Gastrocnemius medialis (tissue), 4 donors: Measurements from ENCODE around the gene LPIN1. TPM values are rescaled to one million over a fixed set of nuclear protein-coding genes. Genes with fewer than 3 reads are reported as not detected.

Experiments used
- ATAC-seq, 2 donors: fragments of 150-250 bp; one replicate each; pipeline ENCODE4 v1.9.1; 2016
- DNase-seq, 2 donors: peaks; one replicate each; pipeline ENCODE4 v3.0.0-alpha.2; 2019
- H3K27ac ChIP-seq, 4 donors: fragments of 200-600 bp; sonication (generic); 1 replicate in 1 of 4; 2 replicates in 3 of 4; pipeline ENCODE4 v1.5.1; 2016 to 2018; ENCODE audit warnings: mild to moderate bottlenecking in 2 of 4, moderate library complexity in 1 of 4
- H3K27me3 ChIP-seq, 3 donors: fragments of 200-600 bp; sonication (generic) in 2 of 3; 1 replicate in 1 of 3; 2 replicates in 2 of 3; pipeline versions ENCODE4 v1.5.1 to v1.6.0; 2016 to 2019; ENCODE audit warnings: mild to moderate bottlenecking in 1 of 3, moderate library complexity in 1 of 3
- H3K36me3 ChIP-seq, 2 donors: fragments of 200-600 bp; sonication (generic) in 1 of 2; one replicate each; pipeline ENCODE4 v1.5.1; 2017 to 2018
- H3K4me1 ChIP-seq, 2 donors: fragments of 200-600 bp; sonication (generic) in 1 of 2; one replicate each; pipeline ENCODE4 v1.5.1; 2016 to 2017; ENCODE audit warnings: mild to moderate bottlenecking in 2 of 2
- H3K4me3 ChIP-seq, 4 donors: fragments of 200-600 bp; sonication (generic) in 3 of 4; 1 replicate in 1 of 4; 2 replicates in 3 of 4; pipeline ENCODE4 v1.5.1; 2016 to 2019; ENCODE audit warnings: mild to moderate bottlenecking in 2 of 4
- H3K9me3 ChIP-seq, 3 donors: fragments of 200-600 bp; sonication (generic) in 2 of 3; 1 replicate in 1 of 3; 2 replicates in 2 of 3; pipeline ENCODE4 v1.5.1; 2016 to 2019
- CTCF ChIP-seq, 5 experiments: fragments of 450-650 bp in 3 of 5; fragments of 200-600 bp in 2 of 5; sonication (generic) in 2 of 5; IDR thresholded peaks in 4 of 5; conservative IDR thresholded peaks in 1 of 5; 1 replicate in 4 of 5; 2 replicates in 1 of 5; pipeline ENCODE4 v1.5.1; 2016 to 2019; ENCODE audit warnings: antibody characterized with exemption in 5 of 5, mild to moderate bottlenecking in 3 of 5, moderate library complexity in 3 of 5
- POLR2A ChIP-seq, 2 donors: fragments of 450-650 bp; IDR thresholded peaks; one replicate each; pipeline ENCODE4 v1.6.1; 2017; ENCODE audit warnings: antibody characterized with exemption in 2 of 2, mild to moderate bottlenecking in 2 of 2, moderate library complexity in 2 of 2
- in situ Hi-C, 4 donors: fragments of 200-750 bp; cut with MboI; loops; one replicate each; pipeline versions ENCODE4 v1.15.0 to v1.8.0; 2017; ENCODE audit warnings: low sequenced_read_pairs in 4 of 4
- intact Hi-C: fragments of 100-400 bp; cut with DNase I; formaldehyde crosslinking; loops from one replicate; pipeline ENCODE4 v1.15.1; 2023; ENCODE audit warnings: low total_unique reads
- total RNA-seq, 4 donors: library from RNA; depleted of rRNA; stranded (reverse); fragments of >200 nt; gene quantifications; one replicate each; pipeline versions ENCODE4 v1.1.0 to v1.2.3, GENCODE V29; 2016

Gene LPIN1
- total RNA-seq, 4 donors from 2014 or later, result 292 to 606 (median 472) TPM

- peaks cover 3 to 46% of the 10 kb centered on the region in 2 donors for H3K36me3 ChIP-seq
- peak overlapping the region in 3 of 4 donors; percentile 19 to 35 (median 34) for H3K27ac ChIP-seq
- H3K4me3 ChIP-seq, result no peak overlapping the region
- H3K4me1 ChIP-seq, result peaks cover 21 to 56% of the 10 kb centered on the region in 2 donors
- intact Hi-C loops, result no loop called here
- DNase-seq, result no peak
- peak in 1 of 2 donors; percentile 62 for ATAC-seq
- no peaks in the 10 kb centered on the region for H3K27me3 ChIP-seq
- TF ChIP-seq POLR2A (IDR thresholded peaks at IDR 0.05), result no peak
- TF ChIP-seq CTCF (IDR thresholded peaks at IDR 0.05 in 4 of 5, conservative IDR thresholded peaks at IDR 0.05 in 1 of 5), result no peak
- no peaks in the 10 kb centered on the region for H3K9me3 ChIP-seq
- in situ Hi-C loops, result no loop called here
Measured at GRCh38 chr2:11764359-11764758, 17.9 kb downstream of the LPIN1 start.

GRCh38 chr2:11764920-11765319, 18.5 kb downstream of the LPIN1 start:
- no peak for ATAC-seq
- H3K4me3 ChIP-seq, result no peak overlapping the region
- H3K9me3 ChIP-seq, result no peaks in the 10 kb centered on the region
- in situ Hi-C loops, result no loop called here
- TF ChIP-seq CTCF (IDR thresholded peaks at IDR 0.05 in 4 of 5, conservative IDR thresholded peaks at IDR 0.05 in 1 of 5), result no peak
- TF ChIP-seq POLR2A (IDR thresholded peaks at IDR 0.05), result no peak
- H3K27ac ChIP-seq, result peak overlapping the region in 2 of 4 donors; percentile 19 to 35
- peaks cover 3 to 52% of the 10 kb centered on the region in 2 donors for H3K36me3 ChIP-seq
- no peak for DNase-seq
- H3K4me1 ChIP-seq, result peaks cover 21 to 56% of the 10 kb centered on the region in 2 donors
- H3K27me3 ChIP-seq, result no peaks in the 10 kb centered on the region
- intact Hi-C loops, result no loop called here

- in situ Hi-C loops (no loop called here), intact Hi-C loops (no loop called here)
- Histone ChIP-seq H3K27ac (peak overlapping the region in 1 of 4 donors; percentile 19), H3K27me3 (no peaks in the 10 kb centered on the region), H3K9me3 (no peaks in the 10 kb centered on the region), H3K4me3 (no peak overlapping the region), H3K4me1 (peaks cover 21 to 53% of the 10 kb centered on the region in 2 donors), H3K36me3 (peaks cover 3 to 58% of the 10 kb centered on the region in 2 donors)
- TF ChIP-seq POLR2A (IDR thresholded peaks at IDR 0.05) (no peak), CTCF (IDR thresholded peaks at IDR 0.05 in 4 of 5, conservative IDR thresholded peaks at IDR 0.05 in 1 of 5) (no peak)
- ATAC-seq, result no peak
- DNase-seq, result no peak
Measured at GRCh38 chr2:11765501-11765900, 19.1 kb downstream of the LPIN1 start.

- peak overlapping the region in 1 of 4 donors; percentile 41 for H3K27ac ChIP-seq
- H3K27me3 ChIP-seq, result no peaks in the 10 kb centered on the region
- peaks cover 3 to 63% of the 10 kb centered on the region in 2 donors for H3K36me3 ChIP-seq
- in situ Hi-C loops, result no loop called here
- DNase-seq (no peak), ATAC-seq (no peak)
- peaks cover 19 to 49% of the 10 kb centered on the region in 2 donors for H3K4me1 ChIP-seq
- H3K9me3 ChIP-seq, result no peaks in the 10 kb centered on the region
- H3K4me3 ChIP-seq, result no peak overlapping the region
- TF ChIP-seq CTCF (IDR thresholded peaks at IDR 0.05 in 4 of 5, conservative IDR thresholded peaks at IDR 0.05 in 1 of 5) (no peak), POLR2A (IDR thresholded peaks at IDR 0.05) (no peak)
- intact Hi-C loops, result no loop called here
Measured at GRCh38 chr2:11766016-11766415, 19.6 kb downstream of the LPIN1 start.

GRCh38 chr2:11767779-11768178, 21.3 kb downstream of the LPIN1 start:
- ATAC-seq (no peak), DNase-seq (no peak)
- Histone ChIP-seq H3K4me3 (no peak overlapping the region), H3K9me3 (no peaks in the 10 kb centered on the region), H3K4me1 (peaks cover 18 to 45% of the 10 kb centered on the region in 2 donors), H3K27me3 (no peaks in the 10 kb centered on the region), H3K27ac (no peak overlapping the region), H3K36me3 (peaks cover 3 to 80% of the 10 kb centered on the region in 2 donors)
- in situ Hi-C loops, result no loop called here
- TF ChIP-seq POLR2A (IDR thresholded peaks at IDR 0.05) (no peak), CTCF (IDR thresholded peaks at IDR 0.05 in 4 of 5, conservative IDR thresholded peaks at IDR 0.05 in 1 of 5) (no peak)
- intact Hi-C loops, result no loop called here
